Ascending aorta (tissue), 2 donors: Measurements from ENCODE around the gene SLC7A9. TPM values are rescaled to one million over a fixed set of nuclear protein-coding genes. Genes with fewer than 3 reads are reported as not detected.
"Not testable (repeated sequence)": the region's sequence is repeated elsewhere in the genome, so short reads cannot be mapped to it uniquely, and the experiment has no call there.

Experiments used
- DNase-seq, 2 donors: peaks; one replicate each; pipeline ENCODE4 v3.0.0-alpha.2; 2019; ENCODE audit warnings: low spot score in 2 of 2
- H3K27ac ChIP-seq, 2 donors: fragments of 200-600 bp; sonication (generic); one replicate each; pipeline ENCODE4 v1.5.1; 2016 to 2017; ENCODE audit warnings: mild to moderate bottlenecking in 1 of 2
- H3K27me3 ChIP-seq: fragments of 200-600 bp; sonication (generic); one replicate; pipeline ENCODE4 v1.5.1; 2017
- H3K36me3 ChIP-seq, 2 donors: fragments of 200-600 bp; sonication (generic); one replicate each; pipeline ENCODE4 v1.5.1; 2016
- H3K4me1 ChIP-seq, 2 donors: fragments of 200-600 bp; sonication (generic); one replicate each; pipeline ENCODE4 v1.5.1; 2016 to 2017; ENCODE audit warnings: mild to moderate bottlenecking in 1 of 2
- H3K4me3 ChIP-seq, 2 donors: fragments of 200-600 bp; sonication (generic); one replicate each; pipeline ENCODE4 v1.5.1; 2016 to 2017; ENCODE audit warnings: mild to moderate bottlenecking in 1 of 2
- H3K9me3 ChIP-seq, 2 donors: fragments of 200-600 bp; sonication (generic); one replicate each; pipeline ENCODE4 v1.5.1; 2016
- CTCF ChIP-seq, 3 experiments: fragments of 200-600 bp in 2 of 3; fragments of 450-650 bp in 1 of 3; sonication (generic) in 2 of 3; IDR thresholded peaks; one replicate each; pipeline ENCODE4 v1.5.1; 2016 to 2019; ENCODE audit warnings: antibody characterized with exemption in 3 of 3, mild to moderate bottlenecking in 1 of 3, moderate library complexity in 1 of 3
- intact Hi-C: fragments of 100-400 bp; cut with DNase I; formaldehyde crosslinking; loops from one replicate; pipeline ENCODE4 v1.15.1; 2023
- total RNA-seq: library from RNA; depleted of rRNA; stranded (reverse); fragments of >200 nt; gene quantifications from one replicate; pipeline ENCODE4 v1.1.0, GENCODE V29; 2016

Gene SLC7A9
- total RNA-seq, 1 donor from 2014 or later = not detected

GRCh38 chr19:32890326-32890725, 20.8 kb upstream of the SLC7A9 start:
- intact Hi-C loops = no loop called here
- Histone ChIP-seq H3K4me1 (no peaks in the 10 kb centered on the region), H3K4me3 (no peak overlapping the region), H3K27me3 (no peaks in the 10 kb centered on the region), H3K9me3 (peaks cover 0 to 30% of the 10 kb centered on the region in 2 donors), H3K27ac (no peak overlapping the region), H3K36me3 (peaks cover 41 to 69% of the 10 kb centered on the region in 2 donors)
- TF ChIP-seq CTCF (IDR thresholded peaks at IDR 0.05) = no peak
- no peak for DNase-seq

GRCh38 chr19:32889137-32889934, 19.8 kb upstream of the SLC7A9 start:
- intact Hi-C loops = no loop called here
- no peak overlapping the region for H3K4me3 ChIP-seq
- no peaks in the 10 kb centered on the region for H3K4me1 ChIP-seq
- H3K27ac ChIP-seq = no peak overlapping the region
- DNase-seq = no peak
- H3K9me3 ChIP-seq = peaks cover 0 to 30% of the 10 kb centered on the region in 2 donors
- peaks cover 41 to 64% of the 10 kb centered on the region in 2 donors for H3K36me3 ChIP-seq
- H3K27me3 ChIP-seq = no peaks in the 10 kb centered on the region
- no peak for TF ChIP-seq CTCF (IDR thresholded peaks at IDR 0.05)

- no peak for TF ChIP-seq CTCF (IDR thresholded peaks at IDR 0.05)
- H3K9me3 ChIP-seq = peaks cover 0 to 16% of the 10 kb centered on the region in 2 donors
- no peak overlapping the region for H3K4me3 ChIP-seq
- intact Hi-C loops = no loop called here
- no peaks in the 10 kb centered on the region for H3K4me1 ChIP-seq
- H3K27me3 ChIP-seq = no peaks in the 10 kb centered on the region
- DNase-seq = peak in 1 of 2 donors; percentile 13
- H3K36me3 ChIP-seq = peaks cover 33 to 55% of the 10 kb centered on the region in 2 donors
- no peak overlapping the region for H3K27ac ChIP-seq
Measured at GRCh38 chr19:32887572-32888215, 18.1 kb upstream of the SLC7A9 start.

GRCh38 chr19:32886241-32886640, 16.7 kb upstream of the SLC7A9 start:
- Histone ChIP-seq H3K4me1 (no peaks in the 10 kb centered on the region), H3K36me3 (peaks cover 31 to 42% of the 10 kb centered on the region in 2 donors), H3K27ac (no peak overlapping the region), H3K4me3 (no peak overlapping the region), H3K9me3 (peaks cover 0 to 3% of the 10 kb centered on the region in 2 donors), H3K27me3 (no peaks in the 10 kb centered on the region)
- intact Hi-C loops = no loop called here
- DNase-seq = peak in 1 of 2 donors; percentile 24
- TF ChIP-seq CTCF (IDR thresholded peaks at IDR 0.05) = no peak

- H3K4me1 ChIP-seq, H3K9me3 ChIP-seq, intact Hi-C loops, DNase-seq, H3K27me3 ChIP-seq, H3K27ac ChIP-seq, H3K4me3 ChIP-seq: not testable (repeated sequence)
- H3K36me3 ChIP-seq = peaks cover 21 to 33% of the 10 kb centered on the region in 2 donors
Measured at GRCh38 chr19:32885255-32885654, 15.7 kb upstream of the SLC7A9 start.

- no peak for DNase-seq
- Histone ChIP-seq H3K27me3 (no peaks in the 10 kb centered on the region), H3K4me1 (no peaks in the 10 kb centered on the region), H3K4me3 (no peak overlapping the region), H3K36me3 (peaks cover 5 to 45% of the 10 kb centered on the region in 2 donors), H3K27ac (no peak overlapping the region), H3K9me3 (no peaks in the 10 kb centered on the region)
- TF ChIP-seq CTCF (IDR thresholded peaks at IDR 0.05) = no peak
- intact Hi-C loops = no loop called here
Measured at GRCh38 chr19:32881766-32882165, 12.2 kb upstream of the SLC7A9 start.
